LNCAP (cell line): Measurements from ENCODE around the gene MAEL.

Source experiments
- TF ChIP-seq, protein P1 (sequence below): fragments of 450-650 bp; IDR thresholded peaks from 2 replicates; pipeline ENCODE4 v1.5.1; 2017; ENCODE audit warnings: mild to moderate bottlenecking

The MAEL gene

GRCh38 chr1:167060141-167061072 is 71.3 kb downstream of the MAEL start:
- TF ChIP-seq, protein P1, sequence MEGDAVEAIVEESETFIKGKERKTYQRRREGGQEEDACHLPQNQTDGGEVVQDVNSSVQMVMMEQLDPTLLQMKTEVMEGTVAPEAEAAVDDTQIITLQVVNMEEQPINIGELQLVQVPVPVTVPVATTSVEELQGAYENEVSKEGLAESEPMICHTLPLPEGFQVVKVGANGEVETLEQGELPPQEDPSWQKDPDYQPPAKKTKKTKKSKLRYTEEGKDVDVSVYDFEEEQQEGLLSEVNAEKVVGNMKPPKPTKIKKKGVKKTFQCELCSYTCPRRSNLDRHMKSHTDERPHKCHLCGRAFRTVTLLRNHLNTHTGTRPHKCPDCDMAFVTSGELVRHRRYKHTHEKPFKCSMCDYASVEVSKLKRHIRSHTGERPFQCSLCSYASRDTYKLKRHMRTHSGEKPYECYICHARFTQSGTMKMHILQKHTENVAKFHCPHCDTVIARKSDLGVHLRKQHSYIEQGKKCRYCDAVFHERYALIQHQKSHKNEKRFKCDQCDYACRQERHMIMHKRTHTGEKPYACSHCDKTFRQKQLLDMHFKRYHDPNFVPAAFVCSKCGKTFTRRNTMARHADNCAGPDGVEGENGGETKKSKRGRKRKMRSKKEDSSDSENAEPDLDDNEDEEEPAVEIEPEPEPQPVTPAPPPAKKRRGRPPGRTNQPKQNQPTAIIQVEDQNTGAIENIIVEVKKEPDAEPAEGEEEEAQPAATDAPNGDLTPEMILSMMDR: no peak

DNA sequence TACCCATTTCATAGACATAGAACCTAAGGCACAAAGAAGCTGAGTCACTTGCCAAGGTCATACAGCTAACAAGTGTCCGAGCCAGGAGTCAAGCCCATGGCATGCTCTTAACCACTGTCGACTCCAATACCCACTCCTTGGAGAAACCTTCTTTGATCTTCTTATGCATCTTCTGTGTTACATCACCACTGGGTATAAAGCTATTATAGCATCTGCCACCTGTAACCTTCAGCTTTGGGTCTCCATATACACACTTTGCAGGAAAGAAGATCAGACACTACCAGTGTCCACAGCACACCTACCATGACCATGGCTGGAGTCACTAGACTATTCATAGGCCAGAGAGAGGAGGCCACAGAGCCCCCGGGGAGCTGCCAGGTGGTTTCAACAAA is 72.0 kb downstream of the MAEL start:
- TF ChIP-seq, protein P1: no peak

DNA sequence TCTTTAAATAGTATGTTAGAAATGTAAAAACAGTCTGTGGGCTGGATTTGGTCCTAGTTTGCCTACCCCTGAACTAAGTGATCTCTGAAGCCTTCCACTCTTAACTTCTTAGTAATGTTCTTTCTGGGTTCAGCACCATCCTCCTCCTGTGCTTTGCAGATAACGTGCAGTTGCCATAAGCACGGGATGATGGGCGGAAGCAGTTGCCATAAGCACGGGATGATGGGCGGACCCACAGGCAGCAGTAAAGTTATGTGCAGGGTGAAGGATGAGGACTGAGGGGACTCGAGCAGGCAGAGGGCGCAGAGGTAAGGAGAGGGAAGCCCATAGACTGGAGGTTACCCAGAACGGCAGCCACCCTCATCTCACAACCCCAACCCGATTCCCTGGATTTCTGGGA is 75.5 kb downstream of the MAEL start:
- TF ChIP-seq, protein P1: no peak

DNA sequence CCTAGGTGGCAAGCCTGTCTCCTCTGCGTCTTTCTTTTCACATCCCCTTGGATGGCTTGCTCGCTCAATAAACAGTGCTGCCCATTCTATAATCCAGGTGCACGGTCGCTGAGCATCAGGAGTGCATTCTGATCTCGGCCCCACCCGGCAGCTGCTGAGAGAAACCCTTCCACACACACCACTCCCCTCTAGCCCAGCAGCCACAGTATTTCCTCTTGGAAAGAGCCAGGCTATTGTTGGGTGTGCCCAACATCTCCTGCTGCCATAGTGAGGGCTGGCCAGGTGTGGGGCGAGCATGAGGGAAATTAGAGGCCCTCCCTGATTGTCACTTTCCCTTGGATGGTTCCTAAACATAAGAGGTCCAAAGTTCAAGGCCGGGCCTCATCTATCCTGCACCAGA is 76.4 kb downstream of the MAEL start:
- TF ChIP-seq, protein P1: no peak

DNA sequence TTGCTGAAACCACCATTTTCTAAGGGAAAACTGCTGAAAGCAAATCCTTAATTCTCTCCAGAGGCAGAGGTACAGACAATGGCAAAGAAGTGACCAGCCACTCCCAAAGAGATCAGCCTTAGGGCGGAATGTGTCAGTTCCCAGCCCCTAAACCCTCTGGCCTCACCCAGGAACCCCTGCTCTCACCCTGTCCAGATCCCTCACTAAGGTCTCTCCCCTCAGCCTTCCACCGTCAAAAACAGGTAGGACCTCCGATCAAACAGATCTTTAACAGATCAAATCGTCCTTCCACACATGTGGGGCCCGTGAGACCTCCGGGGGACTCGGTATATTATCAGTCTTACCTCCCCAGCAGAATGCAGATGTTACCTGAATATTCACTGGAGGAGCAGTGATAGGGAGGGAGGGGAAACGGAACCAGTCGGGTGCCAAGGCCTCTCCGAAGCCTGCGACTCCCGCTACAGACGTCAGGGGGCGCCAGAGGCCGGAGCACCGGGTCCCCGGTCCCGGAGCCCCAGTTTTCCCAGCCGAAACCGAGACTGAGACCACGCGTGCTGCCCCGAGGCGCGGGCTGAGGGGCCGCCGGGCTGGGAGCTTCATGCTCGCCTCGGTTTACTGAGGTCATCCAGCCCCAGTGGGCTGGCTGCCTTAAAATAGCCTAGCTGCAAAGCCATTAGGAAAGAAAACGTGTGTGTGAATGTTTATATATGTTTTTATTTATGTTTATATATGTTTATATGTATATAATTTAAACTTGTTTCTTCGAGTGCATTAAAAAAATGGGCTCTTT is 77.4 kb downstream of the MAEL start:
- TF ChIP-seq, protein P1: peak; percentile 98

- TF ChIP-seq, protein P1: no peak
Measured at GRCh38 chr1:167067904-167068303, 78.8 kb downstream of the MAEL start.

DNA sequence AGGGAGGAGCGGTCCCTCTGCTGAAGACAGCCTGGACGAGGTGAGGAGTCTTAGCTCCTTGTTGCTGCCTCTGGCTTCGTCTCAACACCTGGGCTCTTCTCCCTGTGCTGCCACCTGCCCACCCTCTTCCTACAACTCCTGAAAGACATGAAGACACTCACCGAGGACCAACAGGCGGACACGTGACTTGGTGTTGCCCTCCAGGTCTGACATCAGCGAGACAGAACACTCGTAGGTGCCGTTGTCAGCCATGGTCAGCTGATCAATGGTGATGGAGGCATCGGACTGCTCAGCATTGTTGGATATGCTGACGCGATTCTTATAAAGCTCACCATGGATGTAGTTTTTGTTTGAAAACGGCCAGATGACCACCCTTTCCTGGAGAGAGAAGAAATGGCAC is 79.7 kb downstream of the MAEL start:
- TF ChIP-seq, protein P1: no peak
